ENCODE data around the gene SLC44A3. TPM values are rescaled to one million over a fixed set of nuclear protein-coding genes. Genes with fewer than 3 reads are reported as not detected.

SLC44A3 gene
- total and polyA plus RNA-seq, 2 of the 13 experiments (the other 11 are each of a cell fraction or from before 2014, with no cell fraction given) = 6.8 to 14.1 TPM

DNA sequence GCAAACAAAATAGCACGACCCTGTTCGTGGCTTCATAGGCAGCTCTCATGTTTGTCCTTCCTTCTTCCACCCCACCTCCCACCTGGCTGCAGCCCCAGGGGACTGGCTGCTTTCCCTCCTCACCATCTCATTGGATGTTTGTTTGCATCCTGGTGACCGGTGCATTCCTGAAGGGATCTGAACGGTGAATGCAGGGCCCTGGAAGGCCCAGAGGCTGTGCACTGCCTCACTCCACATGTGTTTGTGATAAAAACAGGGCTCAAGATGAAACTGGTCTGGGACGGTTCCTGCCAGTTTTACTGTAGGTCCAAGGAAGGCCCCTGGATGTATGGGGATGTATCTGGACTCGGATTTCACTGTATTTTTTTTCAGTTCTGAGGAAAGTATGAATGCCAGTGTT, 63.9 kb downstream of the SLC44A3 start (continued):
- no peak for TF ChIP-seq KLF6 (CRISPR knock-in tag; IDR thresholded peaks at IDR 0.05)
- 0 out of 2 replicates have a peak, but pooled peaks have one; percentile 17 for TF ChIP-seq HDAC1 (CRISPR knock-in tag; IDR thresholded peaks at IDR 0.05)
- TF ChIP-seq TIGD3 (CRISPR knock-in tag; IDR thresholded peaks at IDR 0.05; ENCODE audit: borderline replicate concordance) = no peak
- no peak for TF ChIP-seq KLF16 (CRISPR knock-in tag; IDR thresholded peaks at IDR 0.05)
- TF ChIP-seq SMARCC2 (IDR thresholded peaks at IDR 0.05) = no peak
- 0 out of 2 replicates have a peak, but pooled peaks have one; percentile 17 for TF ChIP-seq HDAC2 (CRISPR knock-in tag; IDR thresholded peaks at IDR 0.05)
- TF ChIP-seq BRD4 (CRISPR knock-in tag; IDR thresholded peaks at IDR 0.05) = no peak
- TF ChIP-seq ATF7-NPFF (CRISPR knock-in tag; IDR thresholded peaks at IDR 0.05; ENCODE audit: low read depth) = no peak
- TF ChIP-seq NR2C2 (CRISPR knock-in tag; IDR thresholded peaks at IDR 0.05; ENCODE audit: borderline replicate concordance) = no peak
- TF ChIP-seq SOX13 (IDR thresholded peaks at IDR 0.05) = no peak
- no peak for TF ChIP-seq SOX13 (CRISPR knock-in tag; conservative IDR thresholded peaks at IDR 0.05 in 1 of 2, IDR thresholded peaks at IDR 0.05 in 1 of 2)
- no peak for TF ChIP-seq HCFC1 (IDR thresholded peaks at IDR 0.05; ENCODE audit: low read depth, low read length)
- TF ChIP-seq NFYB (CRISPR knock-in tag; IDR thresholded peaks at IDR 0.05) = peak; percentile 32
- TF ChIP-seq FOXO4 (CRISPR knock-in tag; conservative IDR thresholded peaks at IDR 0.05) = no peak
- TF ChIP-seq RCOR2 (CRISPR knock-in tag; IDR thresholded peaks at IDR 0.05) = no peak
- TF ChIP-seq ZNF598 (CRISPR knock-in tag; IDR thresholded peaks at IDR 0.05; ENCODE audit: borderline replicate concordance) = 0 out of 2 replicates have a peak, but pooled peaks have one; percentile 20
- TF ChIP-seq, protein P1, sequence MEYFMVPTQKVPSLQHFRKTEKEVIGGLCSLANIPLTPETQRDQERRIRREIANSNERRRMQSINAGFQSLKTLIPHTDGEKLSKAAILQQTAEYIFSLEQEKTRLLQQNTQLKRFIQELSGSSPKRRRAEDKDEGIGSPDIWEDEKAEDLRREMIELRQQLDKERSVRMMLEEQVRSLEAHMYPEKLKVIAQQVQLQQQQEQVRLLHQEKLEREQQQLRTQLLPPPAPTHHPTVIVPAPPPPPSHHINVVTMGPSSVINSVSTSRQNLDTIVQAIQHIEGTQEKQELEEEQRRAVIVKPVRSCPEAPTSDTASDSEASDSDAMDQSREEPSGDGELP (IDR thresholded peaks at IDR 0.05; ENCODE audit: borderline replicate concordance, low read depth) = no peak
- TF ChIP-seq PHF21A (CRISPR knock-in tag; IDR thresholded peaks at IDR 0.05) = peak; percentile 24; the same call in 1 of the 2 replicates
- no peak for TF ChIP-seq ZEB1 (IDR thresholded peaks at IDR 0.05; ENCODE audit: insufficient replicate concordance, low read depth)
- TF ChIP-seq, protein P2, sequence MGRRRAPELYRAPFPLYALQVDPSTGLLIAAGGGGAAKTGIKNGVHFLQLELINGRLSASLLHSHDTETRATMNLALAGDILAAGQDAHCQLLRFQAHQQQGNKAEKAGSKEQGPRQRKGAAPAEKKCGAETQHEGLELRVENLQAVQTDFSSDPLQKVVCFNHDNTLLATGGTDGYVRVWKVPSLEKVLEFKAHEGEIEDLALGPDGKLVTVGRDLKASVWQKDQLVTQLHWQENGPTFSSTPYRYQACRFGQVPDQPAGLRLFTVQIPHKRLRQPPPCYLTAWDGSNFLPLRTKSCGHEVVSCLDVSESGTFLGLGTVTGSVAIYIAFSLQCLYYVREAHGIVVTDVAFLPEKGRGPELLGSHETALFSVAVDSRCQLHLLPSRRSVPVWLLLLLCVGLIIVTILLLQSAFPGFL (CRISPR knock-in tag; IDR thresholded peaks at IDR 0.05) = no peak
- no peak for TF ChIP-seq TOPORS (CRISPR knock-in tag; IDR thresholded peaks at IDR 0.05)

Data from HepG2 (cell line).